HL-60/S4 treated with phorbol 12-myristate 13-acetate at 8.2 ng/mL for 4 days and 3 days (cell line): ENCODE data around the gene VPS54.
"Not testable (repeated sequence)": the region's sequence is repeated elsewhere in the genome, so short reads cannot be mapped to it uniquely, and the experiment has no call there.

ENCODE experiments used
- in situ Hi-C: fragments of 300-500 bp; cut with MboI; formaldehyde crosslinking; loops from 2 replicates; pipeline ENCODE4 v1.15.0; 2022; ENCODE audit warnings: low sequenced_read_pairs

VPS54 gene

GRCh38 chr2:63850204-63850571 is 169.0 kb downstream of the VPS54 start:
- in situ Hi-C loops: loop anchor here (25.0 kb wide), 1 partner anchor 163 kb away; no protein-coding TSS in a partner anchor

GRCh38 chr2:63849381-63850203 is 169.6 kb downstream of the VPS54 start:
- in situ Hi-C loops: loop anchor here (25.0 kb wide), 1 partner anchor 162 kb away; no protein-coding TSS in a partner anchor

GRCh38 chr2:63847571-63847970 is 171.7 kb downstream of the VPS54 start:
- in situ Hi-C loops: not testable (repeated sequence)

GRCh38 chr2:63846487-63846886 is 172.7 kb downstream of the VPS54 start:
- in situ Hi-C loops: no loop called here

GRCh38 chr2:63845866-63846265 is 173.4 kb downstream of the VPS54 start:
- in situ Hi-C loops: no loop called here

- in situ Hi-C loops: no loop called here
These were observed 174.6 kb downstream of the VPS54 start for GRCh38 chr2:63844616-63845015.

- in situ Hi-C loops: no loop called here
These were observed 175.4 kb downstream of the VPS54 start for GRCh38 chr2:63843791-63844190.

- in situ Hi-C loops: no loop called here
These were observed 176.1 kb downstream of the VPS54 start for GRCh38 chr2:63843093-63843492.

- in situ Hi-C loops: no loop called here
These were observed 176.8 kb downstream of the VPS54 start for GRCh38 chr2:63842149-63843061.
